HG03439 (cell line): Measurements from ENCODE around the gene WDR1.

ENCODE experiments used
- ATAC-seq: cut with Tn5 transposase; IDR thresholded peaks from one replicate; pipeline ENCODE4 v1.9.1; 2021; ENCODE audit warnings: mild to moderate bottlenecking, moderate library complexity; ENCODE audit not compliant: unreplicated experiment

Gene WDR1, protein sequence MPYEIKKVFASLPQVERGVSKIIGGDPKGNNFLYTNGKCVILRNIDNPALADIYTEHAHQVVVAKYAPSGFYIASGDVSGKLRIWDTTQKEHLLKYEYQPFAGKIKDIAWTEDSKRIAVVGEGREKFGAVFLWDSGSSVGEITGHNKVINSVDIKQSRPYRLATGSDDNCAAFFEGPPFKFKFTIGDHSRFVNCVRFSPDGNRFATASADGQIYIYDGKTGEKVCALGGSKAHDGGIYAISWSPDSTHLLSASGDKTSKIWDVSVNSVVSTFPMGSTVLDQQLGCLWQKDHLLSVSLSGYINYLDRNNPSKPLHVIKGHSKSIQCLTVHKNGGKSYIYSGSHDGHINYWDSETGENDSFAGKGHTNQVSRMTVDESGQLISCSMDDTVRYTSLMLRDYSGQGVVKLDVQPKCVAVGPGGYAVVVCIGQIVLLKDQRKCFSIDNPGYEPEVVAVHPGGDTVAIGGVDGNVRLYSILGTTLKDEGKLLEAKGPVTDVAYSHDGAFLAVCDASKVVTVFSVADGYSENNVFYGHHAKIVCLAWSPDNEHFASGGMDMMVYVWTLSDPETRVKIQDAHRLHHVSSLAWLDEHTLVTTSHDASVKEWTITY

GRCh38 chr4:10116569-10117358 is at the start of gene WDR1:
Gene WDR1, minus strand, starts transcription at chr4:10116799. Its CDS starts 133 bp downstream, at chr4:10116666.
- peak; percentile 93 for ATAC-seq

DNA sequence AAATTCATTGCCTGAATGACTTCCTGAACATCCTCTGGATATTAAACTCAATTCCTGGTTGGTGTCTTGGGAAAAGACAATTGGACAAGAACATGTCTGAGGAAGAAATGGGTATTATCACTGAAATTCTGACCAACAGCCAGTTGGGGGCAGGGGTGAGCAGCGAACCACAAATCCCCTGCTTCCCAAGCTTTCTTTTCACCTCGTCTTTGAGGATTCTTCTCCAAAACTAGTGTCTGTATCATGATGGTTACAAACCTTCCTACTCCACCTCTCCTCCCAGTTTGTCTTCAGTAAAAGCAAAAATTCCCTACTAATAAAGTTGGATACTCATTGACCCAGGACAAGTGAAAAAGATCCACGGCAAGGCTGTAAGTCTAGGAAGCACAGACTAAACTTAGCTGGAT is 48.3 kb upstream of the WDR1 start:
- ATAC-seq = no peak

- no peak for ATAC-seq
Observed at GRCh38 chr4:10163296-10163695, 46.7 kb upstream of the WDR1 start.

- no peak for ATAC-seq
Observed at GRCh38 chr4:10162341-10163000, 45.9 kb upstream of the WDR1 start.

DNA sequence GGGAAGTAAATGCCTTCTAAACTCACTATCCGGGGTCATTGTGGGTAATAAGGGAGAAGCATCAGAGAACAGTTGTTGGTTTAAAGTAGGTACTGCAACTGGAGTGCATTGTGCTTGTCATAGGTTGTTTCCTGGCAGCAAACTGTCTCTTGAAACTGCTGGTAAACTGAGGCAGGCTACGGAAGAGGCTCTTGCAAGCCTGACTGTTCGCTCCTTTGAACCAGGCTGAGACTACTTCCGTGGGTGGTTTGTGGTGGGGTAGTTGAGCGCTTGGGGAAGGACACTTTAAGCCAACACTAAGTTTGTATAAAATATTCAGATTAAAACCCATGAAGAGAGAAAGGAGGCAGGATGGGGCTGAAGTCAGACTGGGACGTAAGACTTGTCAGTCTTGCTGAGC is 45.2 kb upstream of the WDR1 start:
- ATAC-seq = no peak

- no peak for ATAC-seq
Observed at GRCh38 chr4:10161146-10161545, 44.5 kb upstream of the WDR1 start.

DNA sequence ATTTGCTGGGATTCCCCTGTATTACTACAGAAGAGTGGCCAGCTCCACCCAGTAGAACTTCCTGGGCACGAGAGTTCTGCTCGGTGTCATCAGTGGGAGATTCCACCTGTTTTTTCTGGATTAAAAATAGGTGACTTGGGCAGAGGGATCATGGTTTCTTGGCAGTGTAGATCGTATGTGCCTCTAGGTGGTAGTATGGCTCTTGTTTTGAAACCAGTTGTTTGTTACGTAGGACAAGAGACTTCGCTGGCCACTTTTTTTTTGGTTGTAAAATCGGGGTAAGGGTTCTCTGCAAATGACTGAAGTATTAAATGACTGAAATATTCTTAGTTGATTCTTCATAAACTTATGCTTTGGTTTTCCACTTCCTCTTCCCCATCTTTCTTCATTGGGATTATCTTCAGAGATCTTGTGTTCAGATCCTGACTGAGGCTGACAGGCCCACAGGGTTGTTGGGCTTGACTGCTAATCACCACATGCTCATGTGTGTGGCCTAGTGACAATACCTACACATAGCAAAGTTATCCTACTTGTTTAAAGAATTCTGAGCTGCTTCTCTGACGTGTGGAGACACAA is 43.8 kb upstream of the WDR1 start:
- ATAC-seq = no peak

DNA sequence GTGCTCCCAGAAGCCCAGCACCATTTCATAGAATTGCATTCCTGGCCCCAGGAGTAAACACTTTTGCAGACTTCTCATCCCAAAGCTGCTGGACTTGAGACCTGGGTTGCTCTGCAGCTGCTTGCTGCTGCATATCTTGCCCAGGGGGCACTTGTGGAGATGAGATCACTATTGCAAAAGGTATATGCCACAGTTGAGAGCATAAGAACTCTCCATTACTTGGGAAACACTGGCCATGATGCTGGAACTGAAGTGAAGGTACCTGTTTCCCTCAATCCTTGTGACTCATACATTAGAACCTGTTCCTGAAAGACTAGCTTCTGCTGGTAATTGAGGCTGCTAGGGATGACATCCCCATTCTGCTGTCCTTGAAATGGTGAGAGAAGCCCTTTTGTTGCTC is 43.1 kb upstream of the WDR1 start:
- ATAC-seq = no peak

DNA sequence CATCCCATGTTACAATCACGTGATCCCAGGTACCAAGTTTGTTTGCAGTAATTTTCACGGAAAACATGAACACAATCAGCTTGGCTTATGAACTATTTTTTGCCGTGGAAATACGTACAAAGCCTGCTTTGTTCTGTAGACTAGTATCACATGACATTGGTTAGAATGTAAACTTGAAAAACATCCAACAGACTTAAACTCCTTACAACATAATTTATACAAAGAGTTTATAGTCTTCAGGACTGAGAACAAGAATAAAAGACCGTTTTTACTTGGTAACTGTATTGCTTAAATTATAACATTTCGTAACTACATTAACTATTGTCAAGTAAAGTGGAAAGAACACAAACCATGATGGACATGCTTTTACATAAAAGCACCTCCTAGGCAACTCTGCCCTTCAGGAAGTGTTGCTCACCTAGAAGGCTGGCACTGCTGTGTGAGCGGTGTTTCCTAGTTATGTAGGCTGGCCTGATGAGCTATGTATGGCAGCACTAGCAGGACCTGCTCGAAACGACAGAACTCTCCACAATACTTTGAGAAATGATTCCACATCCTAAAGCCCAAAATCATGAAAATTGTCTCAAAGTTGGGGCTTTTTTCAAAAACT is 41.8 kb upstream of the WDR1 start:
- no peak for ATAC-seq

- ATAC-seq = peak; percentile 68
Observed at GRCh38 chr4:10157478-10158332, 41.1 kb upstream of the WDR1 start.

DNA sequence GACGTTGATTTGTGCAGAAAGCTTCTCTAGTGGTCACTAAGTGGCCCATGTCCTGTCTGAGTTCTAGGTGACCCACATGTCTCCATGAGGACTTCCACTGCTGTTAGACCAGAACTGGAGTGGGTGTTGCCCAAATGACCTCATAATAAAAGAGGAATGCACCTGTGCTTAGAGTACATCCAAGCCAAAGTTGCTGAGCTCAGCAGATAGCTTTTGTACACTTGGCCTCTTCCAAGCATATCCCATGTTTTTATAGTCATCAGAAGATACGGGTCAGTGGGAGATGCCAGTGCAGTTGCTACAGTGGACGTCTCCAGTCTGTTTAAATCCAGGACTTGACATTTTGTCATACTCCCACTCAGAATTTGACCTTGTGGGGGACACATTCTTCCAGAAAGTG is 37.6 kb upstream of the WDR1 start:
- no peak for ATAC-seq

- ATAC-seq = no peak
Observed at GRCh38 chr4:10153161-10153560, 36.6 kb upstream of the WDR1 start.

DNA sequence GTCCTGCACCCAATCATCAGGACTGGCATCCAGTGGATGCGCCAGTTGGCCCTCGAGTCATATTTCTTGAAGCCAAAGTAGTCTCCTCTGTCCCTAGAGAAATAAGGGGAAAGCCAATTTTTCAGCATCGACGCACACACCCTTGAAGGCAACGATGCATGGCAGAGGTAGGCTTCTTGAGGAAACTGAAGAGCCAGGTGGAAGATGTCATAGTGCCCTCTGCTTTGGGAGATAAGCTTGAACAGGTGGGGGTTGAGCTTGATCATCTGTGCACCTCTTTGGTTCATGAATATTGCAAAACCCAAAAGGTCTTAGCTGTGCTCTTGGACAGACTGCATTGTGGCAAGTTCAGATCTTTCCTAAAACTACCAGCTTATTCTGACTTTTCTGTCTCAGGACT is 34.6 kb upstream of the WDR1 start:
- ATAC-seq = peak; percentile 56

DNA sequence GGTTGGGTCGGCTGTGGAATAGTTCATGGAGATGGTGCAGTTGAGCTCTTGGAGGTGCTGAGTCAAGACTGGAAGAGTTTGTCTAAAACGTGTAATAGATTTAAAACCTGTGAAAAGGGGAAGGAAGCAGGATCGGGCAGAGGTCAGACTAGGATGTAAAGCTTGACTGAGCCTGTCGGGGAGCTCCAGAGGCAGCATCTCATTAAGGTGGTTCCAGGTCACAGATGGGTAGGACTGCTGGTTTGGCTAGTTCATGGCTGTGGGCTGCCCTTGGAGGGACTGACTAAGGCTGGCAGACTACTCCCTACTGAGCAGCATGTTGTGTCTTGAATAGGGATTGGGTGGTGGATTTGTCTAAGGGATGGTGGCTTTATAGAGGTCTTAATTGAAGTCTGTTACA is 28.4 kb upstream of the WDR1 start:
- ATAC-seq = no peak

- no peak for ATAC-seq
Observed at GRCh38 chr4:10144479-10144878, 27.9 kb upstream of the WDR1 start.

DNA sequence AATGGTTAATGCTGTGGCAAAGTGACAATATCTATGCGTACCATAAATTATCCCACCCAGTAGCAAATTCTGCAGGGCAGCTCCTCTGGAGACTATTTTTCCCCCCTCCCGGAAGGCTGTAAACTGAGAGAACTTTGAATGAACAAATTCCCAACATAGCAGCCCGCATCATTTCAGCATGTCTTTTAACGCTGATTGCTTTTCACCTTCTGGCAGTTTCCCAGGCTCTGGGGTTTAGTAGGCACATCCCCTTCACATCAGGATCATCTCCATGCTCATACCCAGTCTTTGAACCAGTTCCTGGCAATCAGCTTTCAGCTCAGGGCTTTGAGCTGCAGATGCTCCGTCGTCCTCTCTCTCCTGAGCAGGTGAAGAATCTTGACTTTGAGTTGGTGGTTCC is 26.6 kb upstream of the WDR1 start:
- no peak for ATAC-seq

DNA sequence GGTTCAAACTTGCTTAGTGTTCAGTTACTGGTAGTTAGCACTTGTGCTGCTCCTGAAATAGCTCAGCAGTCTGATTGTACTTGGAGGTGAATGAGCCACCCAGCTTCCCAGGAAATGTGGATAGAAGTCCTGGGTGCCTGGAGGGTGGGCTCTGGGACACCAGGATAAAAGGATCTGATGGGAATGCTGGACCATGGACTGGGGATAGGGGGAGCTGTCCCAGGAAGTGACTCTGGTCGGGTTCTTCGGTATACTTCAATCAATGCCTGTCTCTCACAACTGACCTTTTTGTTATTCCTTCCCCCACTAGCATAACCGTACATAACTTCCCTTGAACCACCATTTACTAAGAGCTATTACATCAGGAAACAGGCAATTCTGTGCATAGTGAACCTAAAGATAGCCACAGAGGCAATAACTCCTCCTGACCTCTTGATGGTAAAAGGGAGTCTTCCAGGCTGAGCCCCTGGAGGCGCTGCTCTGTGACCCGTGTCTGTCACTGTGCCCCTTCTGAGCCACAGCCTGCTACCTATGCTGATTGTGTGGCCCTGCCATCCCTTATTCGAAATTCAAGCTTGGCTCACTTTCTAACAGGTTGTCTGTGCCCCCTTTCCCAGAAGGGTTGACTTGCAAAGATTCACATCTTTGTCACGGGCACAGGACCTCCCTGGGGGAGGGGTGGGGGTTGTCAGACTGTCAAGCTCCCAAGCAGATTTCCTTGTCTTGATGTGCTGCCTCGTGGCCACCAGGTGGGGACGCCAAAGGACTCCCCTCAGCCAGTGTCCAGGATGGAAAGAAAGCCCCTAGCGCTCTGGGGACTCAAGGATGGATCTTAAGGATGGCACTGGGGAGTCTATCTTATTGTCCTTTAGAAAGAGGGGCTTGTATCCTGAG is 24.5 kb upstream of the WDR1 start:
- no peak for ATAC-seq

- ATAC-seq = no peak
Observed at GRCh38 chr4:10139518-10139917, 22.9 kb upstream of the WDR1 start.

- ATAC-seq = no peak
Observed at GRCh38 chr4:10135260-10135659, 18.7 kb upstream of the WDR1 start.
